Measurements from ENCODE around the gene CD300LG.

- TF ChIP-seq CTCF (IDR thresholded peaks at IDR 0.05) (no peak), POLR2A (IDR thresholded peaks at IDR 0.05) (no peak), EP300 (IDR thresholded peaks at IDR 0.05) (no peak)
These were observed 34.3 kb upstream of the CD300LG start for GRCh38 chr17:43812396-43813265.

Measured in ovary (tissue), 3 donors.